ENCODE results near the gene IKBKE.

DNA sequence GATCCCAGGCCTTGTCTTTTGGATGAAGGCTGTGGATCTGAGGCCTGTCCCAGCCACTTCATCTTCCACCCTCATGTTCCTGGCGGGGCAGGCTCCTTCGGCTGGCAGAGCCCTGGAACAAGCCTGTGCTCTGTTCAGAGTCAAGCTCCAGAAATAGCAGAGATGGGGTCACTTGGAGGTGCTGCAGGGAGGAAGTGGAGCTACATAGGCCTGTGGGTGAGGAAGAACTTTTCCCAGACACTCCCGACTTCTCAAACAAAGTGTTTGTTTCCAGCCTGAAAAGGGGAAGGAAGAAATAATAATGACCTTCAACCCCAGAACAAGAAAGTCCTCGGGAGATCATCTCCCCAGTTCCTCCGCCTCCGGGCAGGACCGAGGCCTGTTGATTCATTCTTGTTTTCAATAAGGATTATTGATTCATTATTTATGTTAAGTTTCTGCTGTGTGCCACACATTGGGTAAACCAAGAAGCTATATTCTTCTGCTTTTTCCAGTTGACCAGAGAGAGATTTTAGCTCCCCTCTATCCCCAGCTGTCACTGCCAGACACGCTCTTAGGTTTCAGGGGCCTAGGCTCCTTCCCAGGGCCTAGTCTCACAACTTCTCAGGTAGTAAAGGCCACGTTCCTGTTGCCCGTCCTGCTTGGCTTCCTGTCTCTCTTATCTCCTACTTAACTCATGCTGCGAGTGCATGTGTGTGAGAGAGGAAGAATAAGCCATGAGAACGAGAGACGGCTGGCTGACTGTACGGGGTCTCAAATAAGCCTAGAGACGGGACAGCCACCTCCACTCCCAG, 16.9 kb downstream of the IKBKE start:
- TF ChIP-seq OSR2 (tag by site-specific recombination; IDR thresholded peaks at IDR 0.05) (no peak), ZNF302 (tag by site-specific recombination; IDR thresholded peaks at IDR 0.05; ENCODE audit: low read depth) (no peak), HOXC10 (CRISPR knock-in tag; IDR thresholded peaks at IDR 0.05) (no peak), GLI2 (tag by site-specific recombination; IDR thresholded peaks at IDR 0.05; ENCODE audit: borderline replicate concordance, low read depth) (no peak), ZNF223 (tag by site-specific recombination; IDR thresholded peaks at IDR 0.05) (no peak), CTCF (tag by site-specific recombination; IDR thresholded peaks at IDR 0.05) (no peak), ZNF155 (tag by site-specific recombination; IDR thresholded peaks at IDR 0.05) (no peak)
- TF ChIP-seq, protein P1, sequence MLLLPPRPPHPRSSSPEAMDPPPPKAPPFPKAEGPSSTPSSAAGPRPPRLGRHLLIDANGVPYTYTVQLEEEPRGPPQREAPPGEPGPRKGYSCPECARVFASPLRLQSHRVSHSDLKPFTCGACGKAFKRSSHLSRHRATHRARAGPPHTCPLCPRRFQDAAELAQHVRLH (tag by site-specific recombination; IDR thresholded peaks at IDR 0.05), result no peak
